ENCODE measurements around the gene SUCLG1. TPM values are rescaled to one million over a fixed set of nuclear protein-coding genes. Genes with fewer than 3 reads are reported as not detected.
"Not testable (repeated sequence)": the region's sequence is repeated elsewhere in the genome, so short reads cannot be mapped to it uniquely, and the experiment has no call there.

SUCLG1 gene
- total RNA-seq, 1 donor from 2014 or later: 126 TPM

- H3K27me3 ChIP-seq (ENCODE audit: control insufficient read depth in 3 of 3, insufficient read depth in 3 of 3, low read length in 3 of 3): no peaks in the 10 kb centered on the region
- no peak overlapping the region for H3K27ac ChIP-seq (ENCODE audit: low read depth, low read length)
- H3K9me3 ChIP-seq (ENCODE audit: control insufficient read depth in 3 of 3, low read length in 3 of 3): no peaks in the 10 kb centered on the region
- H3K4me1 ChIP-seq (ENCODE audit: control insufficient read depth in 3 of 3, insufficient read depth in 3 of 3, low read length in 3 of 3): no peaks in the 10 kb centered on the region
- H3K4me3 ChIP-seq (ENCODE audit: low read length in 3 of 3): no peak overlapping the region
- no peak overlapping the region for H3K9ac ChIP-seq (ENCODE audit: low read depth in 1 of 3, low read length in 3 of 3)
- no peaks in the 10 kb centered on the region for H3K36me3 ChIP-seq (ENCODE audit: control insufficient read depth in 3 of 3, insufficient read depth in 3 of 3, low read length in 3 of 3)
These were observed 28.4 kb upstream of the SUCLG1 start for GRCh38 chr2:84487298-84487996.

- H3K9ac ChIP-seq (ENCODE audit: low read depth in 1 of 3, low read length in 3 of 3): no peak overlapping the region
- no peaks in the 10 kb centered on the region for H3K36me3 ChIP-seq (ENCODE audit: control insufficient read depth in 3 of 3, insufficient read depth in 3 of 3, low read length in 3 of 3)
- H3K27ac ChIP-seq (ENCODE audit: low read depth, low read length): no peak overlapping the region
- H3K9me3 ChIP-seq (ENCODE audit: control insufficient read depth in 3 of 3, low read length in 3 of 3): no peaks in the 10 kb centered on the region
- H3K27me3 ChIP-seq (ENCODE audit: control insufficient read depth in 3 of 3, insufficient read depth in 3 of 3, low read length in 3 of 3): no peaks in the 10 kb centered on the region
- no peak overlapping the region for H3K4me3 ChIP-seq (ENCODE audit: low read length in 3 of 3)
- H3K4me1 ChIP-seq (ENCODE audit: control insufficient read depth in 3 of 3, insufficient read depth in 3 of 3, low read length in 3 of 3): no peaks in the 10 kb centered on the region
These were observed 27.5 kb upstream of the SUCLG1 start for GRCh38 chr2:84486441-84487115.

- Histone ChIP-seq H3K27ac (ENCODE audit: low read depth, low read length) (no peak overlapping the region), H3K36me3 (ENCODE audit: control insufficient read depth in 3 of 3, insufficient read depth in 3 of 3, low read length in 3 of 3) (no peaks in the 10 kb centered on the region), H3K27me3 (ENCODE audit: control insufficient read depth in 3 of 3, insufficient read depth in 3 of 3, low read length in 3 of 3) (no peaks in the 10 kb centered on the region), H3K4me3 (ENCODE audit: low read length in 3 of 3) (no peak overlapping the region), H3K9me3 (ENCODE audit: control insufficient read depth in 3 of 3, low read length in 3 of 3) (no peaks in the 10 kb centered on the region), H3K4me1 (ENCODE audit: control insufficient read depth in 3 of 3, insufficient read depth in 3 of 3, low read length in 3 of 3) (no peaks in the 10 kb centered on the region), H3K9ac (ENCODE audit: low read depth in 1 of 3, low read length in 3 of 3) (no peak overlapping the region)
These were observed 24.2 kb upstream of the SUCLG1 start for GRCh38 chr2:84483320-84483719.

GRCh38 chr2:84482603-84483002 lies 23.5 kb upstream of the SUCLG1 start:
- Histone ChIP-seq H3K27ac (ENCODE audit: low read depth, low read length) (no peak overlapping the region), H3K9me3 (ENCODE audit: control insufficient read depth in 3 of 3, low read length in 3 of 3) (no peaks in the 10 kb centered on the region), H3K9ac (ENCODE audit: low read depth in 1 of 3, low read length in 3 of 3) (no peak overlapping the region), H3K4me3 (ENCODE audit: low read length in 3 of 3) (no peak overlapping the region), H3K27me3 (ENCODE audit: control insufficient read depth in 3 of 3, insufficient read depth in 3 of 3, low read length in 3 of 3) (no peaks in the 10 kb centered on the region), H3K36me3 (ENCODE audit: control insufficient read depth in 3 of 3, insufficient read depth in 3 of 3, low read length in 3 of 3) (no peaks in the 10 kb centered on the region), H3K4me1 (ENCODE audit: control insufficient read depth in 3 of 3, insufficient read depth in 3 of 3, low read length in 3 of 3) (no peaks in the 10 kb centered on the region)

GRCh38 chr2:84481702-84482101 lies 22.6 kb upstream of the SUCLG1 start:
- Histone ChIP-seq H3K9me3 (ENCODE audit: control insufficient read depth in 3 of 3, low read length in 3 of 3) (no peaks in the 10 kb centered on the region), H3K27me3 (ENCODE audit: control insufficient read depth in 3 of 3, insufficient read depth in 3 of 3, low read length in 3 of 3) (no peaks in the 10 kb centered on the region), H3K4me3 (ENCODE audit: low read length in 3 of 3) (no peak overlapping the region), H3K27ac (ENCODE audit: low read depth, low read length) (no peak overlapping the region), H3K4me1 (ENCODE audit: control insufficient read depth in 3 of 3, insufficient read depth in 3 of 3, low read length in 3 of 3) (no peaks in the 10 kb centered on the region), H3K36me3 (ENCODE audit: control insufficient read depth in 3 of 3, insufficient read depth in 3 of 3, low read length in 3 of 3) (no peaks in the 10 kb centered on the region), H3K9ac (ENCODE audit: low read depth in 1 of 3, low read length in 3 of 3) (no peak overlapping the region)

GRCh38 chr2:84478867-84479266 lies 19.8 kb upstream of the SUCLG1 start:
- no peak overlapping the region for H3K9ac ChIP-seq (ENCODE audit: low read depth in 1 of 3, low read length in 3 of 3)
- H3K36me3 ChIP-seq (ENCODE audit: control insufficient read depth in 3 of 3, insufficient read depth in 3 of 3, low read length in 3 of 3): no peaks in the 10 kb centered on the region
- no peaks in the 10 kb centered on the region for H3K9me3 ChIP-seq (ENCODE audit: control insufficient read depth in 3 of 3, low read length in 3 of 3)
- H3K4me1 ChIP-seq (ENCODE audit: control insufficient read depth in 3 of 3, insufficient read depth in 3 of 3, low read length in 3 of 3): no peaks in the 10 kb centered on the region
- H3K4me3 ChIP-seq (ENCODE audit: low read length in 3 of 3): no peak overlapping the region
- H3K27me3 ChIP-seq (ENCODE audit: control insufficient read depth in 3 of 3, insufficient read depth in 3 of 3, low read length in 3 of 3): no peaks in the 10 kb centered on the region
- no peak overlapping the region for H3K27ac ChIP-seq (ENCODE audit: low read depth, low read length)

- Histone ChIP-seq H3K36me3 (ENCODE audit: control insufficient read depth in 3 of 3, insufficient read depth in 3 of 3, low read length in 3 of 3) (no peaks in the 10 kb centered on the region), H3K4me1 (ENCODE audit: control insufficient read depth in 3 of 3, insufficient read depth in 3 of 3, low read length in 3 of 3) (no peaks in the 10 kb centered on the region), H3K9ac (ENCODE audit: low read depth in 1 of 3, low read length in 3 of 3) (no peak overlapping the region), H3K27me3 (ENCODE audit: control insufficient read depth in 3 of 3, insufficient read depth in 3 of 3, low read length in 3 of 3) (no peaks in the 10 kb centered on the region), H3K27ac (ENCODE audit: low read depth, low read length) (no peak overlapping the region), H3K4me3 (ENCODE audit: low read length in 3 of 3) (no peak overlapping the region), H3K9me3 (ENCODE audit: control insufficient read depth in 3 of 3, low read length in 3 of 3) (no peaks in the 10 kb centered on the region)
These were observed 18.8 kb upstream of the SUCLG1 start for GRCh38 chr2:84477886-84478285.

GRCh38 chr2:84474176-84474575 lies 15.1 kb upstream of the SUCLG1 start:
- no peaks in the 10 kb centered on the region for H3K9me3 ChIP-seq (ENCODE audit: control insufficient read depth in 3 of 3, low read length in 3 of 3)

GRCh38 chr2:84472856-84473565 lies 13.9 kb upstream of the SUCLG1 start:
- H3K27ac ChIP-seq (ENCODE audit: low read depth, low read length): no peak overlapping the region
- H3K9me3 ChIP-seq (ENCODE audit: control insufficient read depth in 3 of 3, low read length in 3 of 3): no peaks in the 10 kb centered on the region
- no peaks in the 10 kb centered on the region for H3K4me1 ChIP-seq (ENCODE audit: control insufficient read depth in 3 of 3, insufficient read depth in 3 of 3, low read length in 3 of 3)
- no peak overlapping the region for H3K9ac ChIP-seq (ENCODE audit: low read depth in 1 of 3, low read length in 3 of 3)
- no peak overlapping the region for H3K4me3 ChIP-seq (ENCODE audit: low read length in 3 of 3)
- no peaks in the 10 kb centered on the region for H3K36me3 ChIP-seq (ENCODE audit: control insufficient read depth in 3 of 3, insufficient read depth in 3 of 3, low read length in 3 of 3)
- H3K27me3 ChIP-seq (ENCODE audit: control insufficient read depth in 3 of 3, insufficient read depth in 3 of 3, low read length in 3 of 3): no peaks in the 10 kb centered on the region

More at GRCh38 chr2:84474176-84474575, 15.1 kb upstream of the SUCLG1 start:
- Histone ChIP-seq H3K4me1 (ENCODE audit: control insufficient read depth in 3 of 3, insufficient read depth in 3 of 3, low read length in 3 of 3) (no peaks in the 10 kb centered on the region), H3K9ac (ENCODE audit: low read depth in 1 of 3, low read length in 3 of 3) (no peak overlapping the region), H3K36me3 (ENCODE audit: control insufficient read depth in 3 of 3, insufficient read depth in 3 of 3, low read length in 3 of 3) (no peaks in the 10 kb centered on the region), H3K27ac (ENCODE audit: low read depth, low read length) (no peak overlapping the region), H3K27me3 (ENCODE audit: control insufficient read depth in 3 of 3, insufficient read depth in 3 of 3, low read length in 3 of 3) (no peaks in the 10 kb centered on the region), H3K4me3 (ENCODE audit: low read length in 3 of 3) (no peak overlapping the region)

GRCh38 chr2:84472423-84472822 lies 13.3 kb upstream of the SUCLG1 start:
- not testable (repeated sequence) for H3K36me3 ChIP-seq (ENCODE audit: control insufficient read depth in 3 of 3, insufficient read depth in 3 of 3, low read length in 3 of 3)

More at GRCh38 chr2:84472423-84472822, 13.3 kb upstream of the SUCLG1 start:
- not testable (repeated sequence) for H3K9me3 ChIP-seq (ENCODE audit: control insufficient read depth in 3 of 3, low read length in 3 of 3); H3K4me3 ChIP-seq (ENCODE audit: low read length in 3 of 3); H3K27ac ChIP-seq (ENCODE audit: low read depth, low read length); H3K4me1 ChIP-seq (ENCODE audit: control insufficient read depth in 3 of 3, insufficient read depth in 3 of 3, low read length in 3 of 3); H3K9ac ChIP-seq (ENCODE audit: low read depth in 1 of 3, low read length in 3 of 3); H3K27me3 ChIP-seq (ENCODE audit: control insufficient read depth in 3 of 3, insufficient read depth in 3 of 3, low read length in 3 of 3)

Data from skeletal muscle tissue (tissue), 4 donors.